Neural cell (in vitro differentiated cells): ENCODE results near the gene TBPL1. TPM values are rescaled to one million over a fixed set of nuclear protein-coding genes. Genes with fewer than 3 reads are reported as not detected.

Source experiments
- H2AFZ ChIP-seq: fragments of 200-600, 300-800 bp; sonication (generic), shearing (Covaris generic); 2 replicates; pipeline ENCODE4 v1.6.0; 2014; ENCODE audit warnings: low read depth, mild to moderate bottlenecking, antibody characterized with exemption, low read length, moderate library complexity
- H3F3A ChIP-seq: fragments of 200-600 bp; shearing (Covaris generic); 2 replicates; pipeline ENCODE4 v1.6.1; 2016; ENCODE audit warnings: mild to moderate bottlenecking, moderate library complexity, mixed read lengths, antibody characterized with exemption, low read length; ENCODE audit not compliant: insufficient read depth, poor library complexity, severe bottlenecking
- H3K27ac ChIP-seq: fragments of 200-600, 300-800 bp; sonication (generic), shearing (Covaris generic); 2 replicates; pipeline ENCODE4 v1.5.1; 2014; ENCODE audit warnings: mild to moderate bottlenecking, low read length, moderate library complexity
- H3K27me3 ChIP-seq: fragments of 300-800, 200-600 bp; sonication (generic), shearing (Covaris generic); 2 replicates; pipeline ENCODE4 v1.6.0; 2014; ENCODE audit warnings: mild to moderate bottlenecking, low read depth, low read length, moderate library complexity; ENCODE audit not compliant: insufficient read depth
- H3K36me3 ChIP-seq: fragments of 300-800, 200-600 bp; sonication (generic), shearing (Covaris generic); 2 replicates; pipeline ENCODE4 v1.5.1; 2014; ENCODE audit warnings: mild to moderate bottlenecking, antibody characterized with exemption, low read length, moderate library complexity; ENCODE audit not compliant: insufficient read depth
- H3K4me2 ChIP-seq: fragments of 300-800, 200-600 bp; sonication (generic), shearing (Covaris generic); 2 replicates; pipeline ENCODE4 v1.6.0; 2014; ENCODE audit warnings: mild to moderate bottlenecking, low read length
- H3K4me3 ChIP-seq: fragments of 300-800, 200-600 bp; sonication (generic), shearing (Covaris generic); 2 replicates; pipeline ENCODE4 v1.5.1; 2014; ENCODE audit warnings: mild to moderate bottlenecking, low read length, moderate library complexity
- H3K79me2 ChIP-seq: fragments of 200-600 bp; shearing (Covaris generic); replicated peaks from 2 replicates; pipeline ENCODE4 v1.6.0; 2014; ENCODE audit warnings: mild to moderate bottlenecking, low read length, moderate library complexity; ENCODE audit not compliant: insufficient read depth
- H3K9ac ChIP-seq: fragments of 300-800, 200-600 bp; sonication (generic), shearing (Covaris generic); 2 replicates; pipeline ENCODE4 v1.6.1; 2016; ENCODE audit warnings: mild to moderate bottlenecking, low read length, mixed read lengths
- H3K9me2 ChIP-seq: fragments of 200-600 bp; shearing (Covaris generic); 2 replicates; pipeline ENCODE4 v1.6.1; 2016; ENCODE audit warnings: mild to moderate bottlenecking, low read length, mixed read lengths; ENCODE audit not compliant: insufficient read depth
- H3K9me3 ChIP-seq: fragments of 200-600, 300-800 bp; sonication (generic), shearing (Covaris generic); 2 replicates; pipeline ENCODE4 v1.6.1; 2016; ENCODE audit warnings: mild to moderate bottlenecking, mixed run types, low read length, moderate library complexity, mixed read lengths
- H4K20me1 ChIP-seq: fragments of 200-600 bp; shearing (Covaris generic); 2 replicates; pipeline ENCODE4 v1.6.1; 2016; ENCODE audit warnings: mild to moderate bottlenecking, mixed run types; ENCODE audit not compliant: insufficient read depth
- EP300 ChIP-seq: fragments of 450-650 bp; conservative IDR thresholded peaks from 2 replicates; pipeline ENCODE4 v1.6.1; 2014; ENCODE audit warnings: antibody characterized with exemption, mild to moderate bottlenecking, moderate library complexity; ENCODE audit not compliant: poor library complexity, severe bottlenecking
- EZH2 ChIP-seq: fragments of 200-600, 300-800 bp; shearing (Covaris generic), sonication (generic); IDR thresholded peaks from 2 replicates; pipeline ENCODE4 v1.6.1; 2014; ENCODE audit warnings: antibody characterized with exemption, low read length, borderline replicate concordance, mild to moderate bottlenecking; ENCODE audit not compliant: insufficient read depth, poor library complexity, severe bottlenecking
- MXI1 ChIP-seq: fragments of 450-650 bp; conservative IDR thresholded peaks from 2 replicates; pipeline ENCODE4 v1.6.1; 2014; ENCODE audit warnings: antibody characterized with exemption, mild to moderate bottlenecking; ENCODE audit not compliant: poor library complexity, severe bottlenecking
- POLR2AphosphoS5 ChIP-seq: IDR thresholded peaks from 2 replicates; pipeline ENCODE4 v1.6.1; 2012
- RAD21 ChIP-seq: fragments of 450-650 bp; conservative IDR thresholded peaks from 2 replicates; pipeline ENCODE4 v1.6.1; 2014; ENCODE audit warnings: antibody characterized with exemption, mild to moderate bottlenecking, moderate library complexity
- SMC3 ChIP-seq: fragments of 450-650 bp; conservative IDR thresholded peaks from 2 replicates; pipeline ENCODE4 v1.6.1; 2014; ENCODE audit warnings: antibody characterized with exemption, mild to moderate bottlenecking, moderate library complexity; ENCODE audit not compliant: poor library complexity
- TAF1 ChIP-seq: IDR thresholded peaks from 2 replicates; pipeline ENCODE4 v1.6.1; 2012; ENCODE audit warnings: low read depth
- polyA plus RNA-seq: library from polyadenylated mRNA; depleted of rRNA; stranded (reverse); fragments of >200 nt; gene quantifications from 2 replicates; pipeline ENCODE4 v1.2.3, GENCODE V29; 2014
- TF ChIP-seq, protein P1 (sequence below): fragments of 450-650 bp; IDR thresholded peaks from 2 replicates; pipeline ENCODE4 v1.5.1; 2014; ENCODE audit warnings: antibody characterized with exemption, mild to moderate bottlenecking, moderate library complexity; ENCODE audit not compliant: poor library complexity, severe bottlenecking
- TF ChIP-seq, protein P2 (sequence below): IDR thresholded peaks from 2 replicates; pipeline ENCODE4 v1.6.1; 2012; ENCODE audit warnings: borderline replicate concordance

The TBPL1 gene
- polyA plus RNA-seq, 1 donor from 2014 or later = 110 TPM

DNA sequence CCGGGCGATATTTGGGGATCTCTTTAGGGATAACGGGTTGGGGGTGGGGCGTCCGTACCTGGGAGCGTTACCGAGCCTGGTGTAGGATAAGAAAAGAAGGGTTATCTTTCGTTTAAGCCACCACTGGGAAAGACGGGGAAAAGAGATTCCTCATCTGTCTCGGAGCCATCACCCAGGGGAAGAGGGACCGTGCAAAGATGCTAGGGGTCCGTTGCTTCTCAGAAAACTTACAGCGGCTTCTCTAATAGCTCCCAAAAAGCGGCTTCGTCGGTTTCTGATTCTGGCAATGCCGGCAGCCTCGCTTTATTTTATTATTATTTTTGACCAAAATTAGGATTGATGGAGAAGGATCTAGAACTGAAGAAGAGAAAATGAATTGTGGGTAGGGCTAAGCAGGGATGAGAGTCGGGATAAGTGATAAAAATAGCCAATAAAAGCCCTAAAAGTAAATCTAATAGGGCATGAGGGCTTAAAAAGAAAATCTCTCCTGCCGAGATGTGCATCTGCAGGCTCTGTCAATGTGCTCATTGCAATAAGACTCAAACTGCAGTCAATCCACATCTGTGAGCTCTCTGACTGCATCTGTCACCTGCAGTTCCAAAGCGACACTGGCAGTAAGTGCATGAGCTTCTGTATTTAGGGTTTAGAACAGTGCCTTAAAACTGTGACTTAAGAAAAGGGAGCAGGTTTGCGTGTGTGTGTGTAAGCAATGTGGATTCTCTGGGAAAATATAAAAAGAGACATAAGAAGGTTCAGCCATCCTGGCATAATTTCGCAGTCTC is 801 bp downstream of the TBPL1 start:
- Histone ChIP-seq H3K79me2 (peaks cover 54% of the 10 kb centered on the region), H3F3A (no peaks in the 10 kb centered on the region), H2AFZ (peak overlapping the region; percentile 60), H3K4me3 (peak overlapping the region; percentile 87), H3K27me3 (no peaks in the 10 kb centered on the region), H3K9ac (peak overlapping the region; percentile 92), H3K4me2 (peak overlapping the region; percentile 81), H3K36me3 (no peaks in the 10 kb centered on the region), H3K27ac (peak overlapping the region; percentile 90), H4K20me1 (no peaks in the 10 kb centered on the region), H3K9me2 (no peaks in the 10 kb centered on the region), H3K9me3 (no peaks in the 10 kb centered on the region)
- no peak for TF ChIP-seq EZH2
- no peak for TF ChIP-seq EP300
- TF ChIP-seq, protein P1, sequence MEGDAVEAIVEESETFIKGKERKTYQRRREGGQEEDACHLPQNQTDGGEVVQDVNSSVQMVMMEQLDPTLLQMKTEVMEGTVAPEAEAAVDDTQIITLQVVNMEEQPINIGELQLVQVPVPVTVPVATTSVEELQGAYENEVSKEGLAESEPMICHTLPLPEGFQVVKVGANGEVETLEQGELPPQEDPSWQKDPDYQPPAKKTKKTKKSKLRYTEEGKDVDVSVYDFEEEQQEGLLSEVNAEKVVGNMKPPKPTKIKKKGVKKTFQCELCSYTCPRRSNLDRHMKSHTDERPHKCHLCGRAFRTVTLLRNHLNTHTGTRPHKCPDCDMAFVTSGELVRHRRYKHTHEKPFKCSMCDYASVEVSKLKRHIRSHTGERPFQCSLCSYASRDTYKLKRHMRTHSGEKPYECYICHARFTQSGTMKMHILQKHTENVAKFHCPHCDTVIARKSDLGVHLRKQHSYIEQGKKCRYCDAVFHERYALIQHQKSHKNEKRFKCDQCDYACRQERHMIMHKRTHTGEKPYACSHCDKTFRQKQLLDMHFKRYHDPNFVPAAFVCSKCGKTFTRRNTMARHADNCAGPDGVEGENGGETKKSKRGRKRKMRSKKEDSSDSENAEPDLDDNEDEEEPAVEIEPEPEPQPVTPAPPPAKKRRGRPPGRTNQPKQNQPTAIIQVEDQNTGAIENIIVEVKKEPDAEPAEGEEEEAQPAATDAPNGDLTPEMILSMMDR = no peak
- no peak for TF ChIP-seq SMC3
- TF ChIP-seq, protein P2, sequence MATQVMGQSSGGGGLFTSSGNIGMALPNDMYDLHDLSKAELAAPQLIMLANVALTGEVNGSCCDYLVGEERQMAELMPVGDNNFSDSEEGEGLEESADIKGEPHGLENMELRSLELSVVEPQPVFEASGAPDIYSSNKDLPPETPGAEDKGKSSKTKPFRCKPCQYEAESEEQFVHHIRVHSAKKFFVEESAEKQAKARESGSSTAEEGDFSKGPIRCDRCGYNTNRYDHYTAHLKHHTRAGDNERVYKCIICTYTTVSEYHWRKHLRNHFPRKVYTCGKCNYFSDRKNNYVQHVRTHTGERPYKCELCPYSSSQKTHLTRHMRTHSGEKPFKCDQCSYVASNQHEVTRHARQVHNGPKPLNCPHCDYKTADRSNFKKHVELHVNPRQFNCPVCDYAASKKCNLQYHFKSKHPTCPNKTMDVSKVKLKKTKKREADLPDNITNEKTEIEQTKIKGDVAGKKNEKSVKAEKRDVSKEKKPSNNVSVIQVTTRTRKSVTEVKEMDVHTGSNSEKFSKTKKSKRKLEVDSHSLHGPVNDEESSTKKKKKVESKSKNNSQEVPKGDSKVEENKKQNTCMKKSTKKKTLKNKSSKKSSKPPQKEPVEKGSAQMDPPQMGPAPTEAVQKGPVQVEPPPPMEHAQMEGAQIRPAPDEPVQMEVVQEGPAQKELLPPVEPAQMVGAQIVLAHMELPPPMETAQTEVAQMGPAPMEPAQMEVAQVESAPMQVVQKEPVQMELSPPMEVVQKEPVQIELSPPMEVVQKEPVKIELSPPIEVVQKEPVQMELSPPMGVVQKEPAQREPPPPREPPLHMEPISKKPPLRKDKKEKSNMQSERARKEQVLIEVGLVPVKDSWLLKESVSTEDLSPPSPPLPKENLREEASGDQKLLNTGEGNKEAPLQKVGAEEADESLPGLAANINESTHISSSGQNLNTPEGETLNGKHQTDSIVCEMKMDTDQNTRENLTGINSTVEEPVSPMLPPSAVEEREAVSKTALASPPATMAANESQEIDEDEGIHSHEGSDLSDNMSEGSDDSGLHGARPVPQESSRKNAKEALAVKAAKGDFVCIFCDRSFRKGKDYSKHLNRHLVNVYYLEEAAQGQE = no peak
- TF ChIP-seq POLR2AphosphoS5 = peak; percentile 41
- TF ChIP-seq RAD21 = no peak
- TF ChIP-seq TAF1 = peak; percentile 31
- peak; percentile 9 for TF ChIP-seq MXI1

DNA sequence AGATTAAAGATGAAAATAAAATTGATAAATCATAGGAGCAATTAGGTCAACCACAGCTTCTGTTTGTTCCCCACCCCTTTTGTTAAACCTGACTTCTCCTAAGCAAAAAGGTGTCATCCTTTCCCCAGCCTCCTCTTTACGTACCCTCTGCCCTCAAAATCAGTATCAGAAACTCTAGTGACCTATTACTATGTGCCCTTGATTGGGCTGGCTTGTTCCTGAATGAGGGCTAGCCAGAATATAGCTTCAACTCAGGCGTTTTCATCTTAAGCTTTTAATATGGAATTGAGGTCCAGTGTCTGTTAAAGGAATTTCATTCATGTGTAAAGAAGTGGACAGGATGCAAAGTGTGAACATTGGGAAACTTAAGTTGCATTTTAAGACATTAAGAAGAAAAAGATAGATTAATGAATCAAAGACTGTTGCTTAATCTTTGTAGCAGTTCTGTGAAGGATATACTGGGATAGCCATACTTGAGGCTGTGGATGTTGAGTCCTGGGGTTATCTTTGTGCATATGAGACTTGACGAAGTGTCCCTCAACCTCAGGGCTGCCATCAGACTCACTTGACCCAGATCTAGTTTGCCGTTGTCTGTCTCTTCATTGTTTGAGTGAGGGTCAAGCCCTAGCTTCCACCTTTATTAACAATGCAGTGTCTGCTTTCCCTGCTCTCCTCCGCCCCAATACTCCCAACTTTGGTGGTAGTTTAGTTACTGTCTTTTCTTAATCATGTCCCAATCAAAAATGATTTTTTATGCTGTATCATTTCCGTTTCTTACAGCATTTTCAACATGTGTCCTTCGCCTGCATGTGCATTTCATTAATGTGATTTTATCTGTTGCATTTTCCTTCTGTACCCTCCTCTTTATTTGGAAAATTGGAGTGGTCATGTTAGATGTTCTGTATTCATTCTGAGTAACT is 1.9 kb downstream of the TBPL1 start:
- H3K4me2 ChIP-seq = peak overlapping the region; percentile 81
- no peak for TF ChIP-seq RAD21
- TF ChIP-seq, protein P2 = no peak
- TF ChIP-seq EZH2 = no peak
- TF ChIP-seq TAF1 = no peak
- TF ChIP-seq MXI1 = no peak
- no peak for TF ChIP-seq SMC3
- TF ChIP-seq EP300 = no peak
- TF ChIP-seq, protein P1 = no peak
- TF ChIP-seq POLR2AphosphoS5 = no peak
- no peak overlapping the region for H3K27ac ChIP-seq
- H3K27me3 ChIP-seq = no peaks in the 10 kb centered on the region
- H3K36me3 ChIP-seq = no peaks in the 10 kb centered on the region
- no peaks in the 10 kb centered on the region for H3K9me3 ChIP-seq
- H2AFZ ChIP-seq = no peak overlapping the region
- no peaks in the 10 kb centered on the region for H3K9me2 ChIP-seq
- peak overlapping the region; percentile 87 for H3K4me3 ChIP-seq
- peaks cover 63% of the 10 kb centered on the region for H3K79me2 ChIP-seq
- H3F3A ChIP-seq = no peaks in the 10 kb centered on the region
- peak overlapping the region; percentile 92 for H3K9ac ChIP-seq
- H4K20me1 ChIP-seq = no peaks in the 10 kb centered on the region
